Sigmoid colon (tissue), 7 donors: ENCODE results near the gene IFI35. TPM values are rescaled to one million over a fixed set of nuclear protein-coding genes. Genes with fewer than 3 reads are reported as not detected.

Source experiments
- DNase-seq: peaks from one replicate; pipeline ENCODE4 v3.0.0-alpha.2; 2019
- H3K27ac ChIP-seq, 4 donors: fragments of 200-600 bp; sonication (generic); one replicate each; pipeline ENCODE4 v1.5.1; 2016 to 2019; ENCODE audit warnings: mild to moderate bottlenecking in 1 of 4
- H3K27me3 ChIP-seq, 3 donors: fragments of 200-600 bp; sonication (generic); one replicate each; pipeline ENCODE4 v1.5.1; 2019; ENCODE audit warnings: mild to moderate bottlenecking in 1 of 3
- H3K36me3 ChIP-seq, 4 donors: fragments of 200-600 bp; sonication (generic); one replicate each; pipeline ENCODE4 v1.5.1; 2016 to 2019
- H3K4me1 ChIP-seq, 4 donors: fragments of 200-600 bp; sonication (generic); one replicate each; pipeline ENCODE4 v1.5.1; 2017 to 2019
- H3K4me3 ChIP-seq, 4 donors: fragments of 200-600 bp; sonication (generic); one replicate each; pipeline ENCODE4 v1.5.1; 2017 to 2019; ENCODE audit warnings: mild to moderate bottlenecking in 2 of 4, moderate library complexity in 1 of 4
- H3K9me3 ChIP-seq, 4 donors: fragments of 200-600 bp in 3 of 4; sonication (generic) in 3 of 4; one replicate each; pipeline versions ENCODE4 v1.5.1 to v1.6.1; 2013 to 2019
- EP300 ChIP-seq, 4 donors: sonication (generic); formaldehyde crosslinking; IDR thresholded peaks; one replicate each; pipeline ENCODE4 v1.6.1; 2017; ENCODE audit warnings: antibody characterized with exemption in 4 of 4
- POLR2A ChIP-seq, 2 donors: fragments of 450-650 bp; IDR thresholded peaks; one replicate each; pipeline ENCODE4 v1.6.1; 2016; ENCODE audit warnings: antibody characterized with exemption in 2 of 2, mild to moderate bottlenecking in 2 of 2, moderate library complexity in 2 of 2
- POLR2AphosphoS5 ChIP-seq, 4 donors: sonication (generic); formaldehyde crosslinking; IDR thresholded peaks; one replicate each; pipeline ENCODE4 v1.6.1; 2017; ENCODE audit warnings: antibody characterized with exemption in 4 of 4
- WGBS, 2 donors: extraction: QIAGEN DNeasy Blood & Tissue Kit; methylation state at CpG; one replicate each; pipeline ENCODE4 v1.1.7; 2013; 5-methylcytosine and 5-hydroxymethylcytosine counted together
- intact Hi-C: fragments of 100-400 bp; cut with DNase I; formaldehyde crosslinking; loops from one replicate; pipeline ENCODE4 v1.15.1; 2023
- polyA plus RNA-seq, 3 donors: library from polyadenylated mRNA; stranded (reverse); fragments of 200-250 nt; gene quantifications; one replicate each; pipeline ENCODE4 v1.2.3, GENCODE V29; 2013
- total RNA-seq, 4 donors: library from RNA; depleted of rRNA; stranded (reverse); fragments of >200 nt; gene quantifications; one replicate each; pipeline ENCODE4 v1.1.0, GENCODE V29; 2016
- TF ChIP-seq, protein P1 (sequence below), 4 experiments: fragments of 450-650 bp in 3 of 4; fragments of 200-600 bp in 1 of 4; IDR thresholded peaks; one replicate each; pipeline ENCODE4 v1.5.1; 2016 to 2019; ENCODE audit warnings: antibody characterized with exemption in 4 of 4, mild to moderate bottlenecking in 3 of 4, moderate library complexity in 2 of 4
- donor health status: healthy with polysubstance abuse.
- donor health status: Bipolar disorder and iron deficiency.
- donor health status: healthy.

The IFI35 gene
- total and polyA plus RNA-seq, 7 donors = 22.4 to 77.9 (median 48.6) TPM

DNA sequence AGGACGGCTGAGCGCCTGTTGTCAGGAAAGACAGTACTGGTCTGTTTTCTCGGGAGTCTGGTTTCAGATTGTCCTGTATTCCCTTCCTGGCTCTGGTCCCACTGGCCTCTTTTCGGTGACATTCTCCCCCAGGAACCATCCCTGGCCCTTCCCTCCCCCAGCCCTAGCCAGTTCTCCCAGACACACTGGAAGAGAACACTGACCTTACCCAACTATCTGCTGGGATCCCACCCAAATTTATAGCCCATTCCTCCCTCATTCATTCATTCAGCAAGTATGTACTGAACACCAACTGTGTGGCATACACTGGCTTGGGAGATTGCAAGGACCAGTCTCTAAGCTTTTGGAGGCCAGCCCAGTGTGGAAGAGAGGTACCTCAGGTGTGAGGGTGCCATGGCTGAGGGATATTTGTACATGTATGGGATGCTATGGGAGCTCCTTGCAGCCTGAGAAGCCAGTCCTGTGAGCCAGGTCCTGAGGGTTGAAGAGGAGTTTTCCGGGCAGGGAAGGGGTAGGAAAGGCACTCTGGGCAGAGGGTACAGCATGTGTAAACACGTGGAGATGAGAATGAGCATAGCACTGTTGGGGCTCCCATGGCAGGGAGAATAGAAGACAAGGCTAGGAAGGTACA lies 23.7 kb downstream of the IFI35 start:
- intact Hi-C loops = no loop called here
- Histone ChIP-seq H3K9me3 (no peaks in the 10 kb centered on the region), H3K27ac (peak overlapping the region in 2 of 4 donors; percentile 24 to 53), H3K4me1 (peaks cover 0 to 4% (median 0%) of the 10 kb centered on the region in 4 donors), H3K27me3 (no peaks in the 10 kb centered on the region), H3K36me3 (no peaks in the 10 kb centered on the region), H3K4me3 (no peak overlapping the region)
- TF ChIP-seq, protein P1, sequence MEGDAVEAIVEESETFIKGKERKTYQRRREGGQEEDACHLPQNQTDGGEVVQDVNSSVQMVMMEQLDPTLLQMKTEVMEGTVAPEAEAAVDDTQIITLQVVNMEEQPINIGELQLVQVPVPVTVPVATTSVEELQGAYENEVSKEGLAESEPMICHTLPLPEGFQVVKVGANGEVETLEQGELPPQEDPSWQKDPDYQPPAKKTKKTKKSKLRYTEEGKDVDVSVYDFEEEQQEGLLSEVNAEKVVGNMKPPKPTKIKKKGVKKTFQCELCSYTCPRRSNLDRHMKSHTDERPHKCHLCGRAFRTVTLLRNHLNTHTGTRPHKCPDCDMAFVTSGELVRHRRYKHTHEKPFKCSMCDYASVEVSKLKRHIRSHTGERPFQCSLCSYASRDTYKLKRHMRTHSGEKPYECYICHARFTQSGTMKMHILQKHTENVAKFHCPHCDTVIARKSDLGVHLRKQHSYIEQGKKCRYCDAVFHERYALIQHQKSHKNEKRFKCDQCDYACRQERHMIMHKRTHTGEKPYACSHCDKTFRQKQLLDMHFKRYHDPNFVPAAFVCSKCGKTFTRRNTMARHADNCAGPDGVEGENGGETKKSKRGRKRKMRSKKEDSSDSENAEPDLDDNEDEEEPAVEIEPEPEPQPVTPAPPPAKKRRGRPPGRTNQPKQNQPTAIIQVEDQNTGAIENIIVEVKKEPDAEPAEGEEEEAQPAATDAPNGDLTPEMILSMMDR (IDR thresholded peaks at IDR 0.05) = no peak
- TF ChIP-seq POLR2A (IDR thresholded peaks at IDR 0.05) (no peak), POLR2AphosphoS5 (IDR thresholded peaks at IDR 0.05) (no peak), EP300 (IDR thresholded peaks at IDR 0.05) (no peak)
- no peak for DNase-seq
- WGBS, 2 donors = 70 to 86% methylated on average over 6 of the region's 6 CpGs

- H3K36me3 ChIP-seq = no peaks in the 10 kb centered on the region
These were observed 25.1 kb downstream of the IFI35 start for GRCh38 chr17:43031666-43032065.

GRCh38 chr17:43033948-43034881 lies 27.6 kb downstream of the IFI35 start:
- 66 to 71% methylated on average over 12 of the region's 12 CpGs for WGBS, 2 donors
- Histone ChIP-seq H3K27me3 (no peaks in the 10 kb centered on the region), H3K36me3 (no peaks in the 10 kb centered on the region), H3K4me3 (no peak overlapping the region), H3K4me1 (no peaks in the 10 kb centered on the region), H3K9me3 (no peaks in the 10 kb centered on the region), H3K27ac (no peak overlapping the region)
- DNase-seq = no peak
- intact Hi-C loops = no loop called here
- TF ChIP-seq POLR2AphosphoS5 (IDR thresholded peaks at IDR 0.05) = no peak
- TF ChIP-seq EP300 (IDR thresholded peaks at IDR 0.05) = no peak
- TF ChIP-seq POLR2A (IDR thresholded peaks at IDR 0.05) = no peak
- TF ChIP-seq, protein P1 (IDR thresholded peaks at IDR 0.05) = no peak

More at GRCh38 chr17:43031666-43032065, 25.1 kb downstream of the IFI35 start:
- TF ChIP-seq POLR2AphosphoS5 (IDR thresholded peaks at IDR 0.05) (no peak), POLR2A (IDR thresholded peaks at IDR 0.05) (no peak), EP300 (IDR thresholded peaks at IDR 0.05) (no peak)
- TF ChIP-seq, protein P1 (IDR thresholded peaks at IDR 0.05) = no peak
- Histone ChIP-seq H3K4me1 (no peaks in the 10 kb centered on the region), H3K27me3 (no peaks in the 10 kb centered on the region), H3K9me3 (no peaks in the 10 kb centered on the region), H3K4me3 (no peak overlapping the region), H3K27ac (no peak overlapping the region)
- intact Hi-C loops = no loop called here
- 85 to 86% methylated on average over 3 of the region's 3 CpGs for WGBS, 2 donors
- DNase-seq = no peak

DNA sequence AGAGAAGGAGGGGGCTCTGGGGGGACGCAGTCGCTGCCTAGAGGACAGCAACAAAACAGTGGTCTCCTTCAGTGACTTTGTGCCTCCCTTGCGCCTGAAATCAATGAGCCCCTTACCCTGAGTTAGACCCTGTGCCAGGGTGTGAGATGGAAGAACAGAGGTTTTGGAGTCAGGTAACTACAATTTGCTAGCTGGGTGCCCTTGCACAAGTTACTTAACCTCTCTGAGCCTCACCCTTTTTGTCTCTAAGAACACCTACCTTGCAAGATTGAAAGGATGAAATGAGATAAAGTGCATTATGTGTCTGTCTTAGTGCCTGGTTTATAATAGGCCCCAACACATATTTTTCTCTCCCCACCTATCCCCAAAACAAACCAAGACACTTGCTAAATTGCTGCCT lies 28.3 kb downstream of the IFI35 start:
- no peak overlapping the region for H3K4me3 ChIP-seq
- TF ChIP-seq EP300 (IDR thresholded peaks at IDR 0.05) (no peak), POLR2AphosphoS5 (IDR thresholded peaks at IDR 0.05) (no peak), POLR2A (IDR thresholded peaks at IDR 0.05) (no peak)
- TF ChIP-seq, protein P1 (IDR thresholded peaks at IDR 0.05) = no peak
- H3K27ac ChIP-seq = no peak overlapping the region
- no peaks in the 10 kb centered on the region for H3K9me3 ChIP-seq
- no peaks in the 10 kb centered on the region for H3K36me3 ChIP-seq
- intact Hi-C loops = no loop called here
- WGBS, 2 donors = 92 to 97% methylated on average over 3 of the region's 3 CpGs
- no peak for DNase-seq
- H3K27me3 ChIP-seq = no peaks in the 10 kb centered on the region
- no peaks in the 10 kb centered on the region for H3K4me1 ChIP-seq
